DMS153 treated with DMSO at 0.1 percent for 48 hours (cell line): ENCODE data around the gene PSENEN.

Experiments
- DNase-seq: peaks from one replicate; lab custom pipeline; 2025; ENCODE audit not compliant: unreplicated experiment; lab: John Stamatoyannopoulos, UW

PSENEN gene, protein sequence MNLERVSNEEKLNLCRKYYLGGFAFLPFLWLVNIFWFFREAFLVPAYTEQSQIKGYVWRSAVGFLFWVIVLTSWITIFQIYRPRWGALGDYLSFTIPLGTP

DNA sequence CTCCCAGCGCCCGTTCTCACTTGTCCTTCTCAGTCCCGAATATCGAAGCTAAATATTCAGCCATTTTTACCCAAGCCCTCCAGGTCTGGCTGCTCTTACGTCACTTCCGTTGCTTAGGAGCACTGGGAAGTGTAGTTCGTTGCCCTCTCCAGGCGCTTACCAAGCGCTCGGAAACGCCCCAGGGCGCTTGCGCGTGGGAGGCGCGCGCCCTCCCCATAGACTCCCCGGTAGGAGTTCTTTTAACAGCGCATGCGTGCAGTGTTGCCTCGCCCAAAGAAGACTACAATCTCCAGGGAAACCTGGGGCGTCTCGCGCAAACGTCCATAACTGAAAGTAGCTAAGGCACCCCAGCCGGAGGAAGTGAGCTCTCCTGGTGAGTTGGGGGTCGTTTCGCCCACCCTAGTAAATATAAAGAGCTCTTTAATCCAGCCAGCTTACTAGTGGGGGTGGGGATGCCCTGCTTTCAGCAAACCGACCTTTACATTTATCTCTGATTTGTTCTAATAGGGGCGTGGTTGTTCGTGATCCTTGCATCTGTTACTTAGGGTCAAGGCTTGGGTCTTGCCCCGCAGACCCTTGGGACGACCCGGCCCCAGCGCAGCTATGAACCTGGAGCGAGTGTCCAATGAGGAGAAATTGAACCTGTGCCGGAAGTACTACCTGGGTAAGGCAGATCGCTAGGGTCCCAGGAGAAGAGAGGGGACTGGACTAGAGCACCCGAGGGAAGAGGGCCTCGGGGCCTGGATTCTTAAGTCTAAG, at the start of gene PSENEN, which contains the start of gene U2AF1L4:
Gene PSENEN (plus strand): TSS at position 324 of the 759 bp plus-strand sequence. CDS start 280 bp downstream, at position 604.
Gene U2AF1L4 (minus strand): TSS at position 91 of the 759 bp plus-strand sequence. CDS start 27 bp downstream, at position 64.
- peak; percentile 97 for DNase-seq

DNA sequence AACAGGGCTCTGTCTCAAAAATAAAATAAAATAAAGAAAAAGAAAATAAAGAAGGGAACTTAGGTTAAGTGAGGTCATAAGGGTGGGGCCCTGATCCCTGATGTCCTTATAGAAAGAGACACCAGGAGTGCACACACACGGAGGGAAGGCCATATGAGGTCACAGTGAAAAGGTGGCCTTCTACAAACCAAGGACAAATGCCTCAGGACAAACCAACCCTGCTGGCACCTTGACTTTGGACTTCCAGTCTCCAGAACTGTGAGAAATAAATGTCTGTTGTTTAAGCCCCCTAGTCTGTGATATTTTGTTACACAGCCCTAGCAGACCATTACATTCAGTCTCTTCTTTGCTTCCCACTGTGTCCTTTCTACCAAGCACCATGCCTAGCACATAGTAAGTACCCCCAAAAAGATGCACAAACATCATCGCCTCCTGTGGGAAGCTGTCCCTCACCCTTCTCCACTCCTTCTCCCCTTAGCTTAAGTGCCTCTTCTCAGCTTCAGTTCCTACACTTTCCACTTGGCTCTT, 49.5 kb upstream of the PSENEN start:
- DNase-seq: no peak

DNA sequence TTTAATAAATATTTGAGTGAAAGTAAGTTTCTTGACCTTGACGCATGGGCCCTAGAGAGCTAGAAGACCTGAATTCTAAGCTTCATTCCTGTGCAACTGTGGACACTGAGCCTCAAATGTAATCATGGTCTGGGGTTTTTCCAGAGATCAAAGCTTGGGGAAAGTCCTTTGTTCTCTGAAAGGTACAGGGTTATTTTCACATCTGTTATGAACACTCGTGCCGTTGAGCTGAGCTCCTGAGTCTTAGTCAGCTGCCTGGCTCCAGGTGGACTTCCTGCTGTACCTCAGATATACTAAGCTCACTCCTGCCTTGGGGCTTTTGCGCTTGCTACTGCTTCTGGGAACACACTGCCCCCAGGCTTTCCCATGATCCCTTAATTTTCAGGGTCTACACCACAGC, 48.6 kb upstream of the PSENEN start:
- DNase-seq: no peak

DNA sequence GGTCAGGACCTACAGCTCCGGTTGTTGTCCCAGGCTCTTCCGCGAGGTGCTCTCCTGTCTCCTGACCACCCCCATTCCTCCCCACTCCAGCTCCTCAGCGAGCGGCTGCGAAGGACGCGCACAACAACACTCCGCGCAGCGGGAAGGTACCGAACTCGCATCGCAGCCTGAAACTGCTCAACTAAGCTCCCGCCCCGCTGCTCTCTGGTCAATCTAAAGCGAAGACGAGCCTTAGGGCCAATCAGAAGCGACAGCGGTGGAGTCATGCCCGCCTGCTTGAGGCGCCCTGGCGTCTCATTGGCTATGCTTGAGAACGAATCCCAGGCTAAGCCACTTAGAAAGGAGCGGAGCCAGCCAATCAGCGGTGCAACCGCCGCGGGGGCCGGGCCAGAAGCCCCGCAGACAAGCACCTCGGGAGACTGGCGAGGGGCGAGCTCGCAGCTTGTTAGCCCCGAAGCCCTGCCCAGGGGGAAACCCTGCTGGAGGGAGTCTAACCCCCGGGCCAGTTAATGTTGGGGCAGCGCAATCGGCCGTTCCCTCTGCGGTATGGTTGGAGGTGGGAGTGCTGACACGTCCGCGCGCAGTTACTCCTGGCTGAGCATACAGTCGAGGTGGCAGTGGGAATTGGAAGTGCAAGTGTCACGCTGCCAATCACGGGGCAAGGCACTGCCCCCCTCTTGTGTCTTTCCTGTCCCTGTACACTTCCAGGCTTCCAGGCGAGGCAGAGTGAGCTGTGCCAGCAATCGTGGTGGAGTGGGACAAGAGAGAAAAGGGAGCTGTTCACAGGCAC, 43.0 kb upstream of the PSENEN start:
- peak; percentile 90 for DNase-seq

DNA sequence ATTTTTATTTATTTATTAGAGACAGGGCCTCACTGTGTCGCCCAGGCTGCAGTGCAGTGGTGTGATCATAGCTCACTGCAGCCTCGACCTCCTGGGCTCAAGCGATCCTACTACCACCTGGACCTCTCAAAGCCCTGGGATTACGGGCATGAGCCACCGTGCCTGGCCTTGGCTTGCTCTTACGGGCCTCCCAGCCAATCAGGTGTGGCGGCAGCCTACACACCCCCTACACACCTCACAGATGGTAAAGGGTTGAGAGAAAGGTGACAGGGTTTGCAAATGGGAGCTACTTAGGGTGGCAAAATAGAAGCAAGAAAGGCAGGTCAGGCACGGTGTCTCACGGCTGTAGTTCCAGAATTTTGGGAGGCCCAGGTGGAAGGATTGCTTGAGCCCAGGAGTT, 42.1 kb upstream of the PSENEN start:
- no peak for DNase-seq

DNA sequence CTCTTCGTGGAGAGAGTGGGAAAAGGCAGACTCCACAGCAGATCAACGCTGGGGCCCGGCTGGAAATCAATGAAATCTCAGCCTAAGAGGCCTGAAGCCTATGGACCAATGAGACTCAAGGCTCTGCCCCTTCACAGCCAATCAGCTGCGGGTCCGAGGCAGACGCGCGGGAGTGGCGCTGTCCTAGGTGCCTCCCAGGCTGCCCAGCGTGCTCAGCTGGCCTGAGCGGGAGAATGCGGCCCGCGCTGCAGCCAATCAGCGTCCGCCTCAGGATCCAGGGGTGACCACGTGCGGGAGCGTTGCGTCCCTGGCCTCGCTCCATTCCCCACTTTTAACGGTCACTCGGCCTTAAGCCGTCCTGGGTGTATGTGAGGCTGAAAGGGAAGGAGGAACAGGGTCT, 41.2 kb upstream of the PSENEN start, which contains the start of gene ZBTB32:
Gene ZBTB32 (plus strand): TSS at position 341 of the 400 bp plus-strand sequence. CDS start 10,069 bp downstream, outside the sequence.
- DNase-seq: peak; percentile 31

DNA sequence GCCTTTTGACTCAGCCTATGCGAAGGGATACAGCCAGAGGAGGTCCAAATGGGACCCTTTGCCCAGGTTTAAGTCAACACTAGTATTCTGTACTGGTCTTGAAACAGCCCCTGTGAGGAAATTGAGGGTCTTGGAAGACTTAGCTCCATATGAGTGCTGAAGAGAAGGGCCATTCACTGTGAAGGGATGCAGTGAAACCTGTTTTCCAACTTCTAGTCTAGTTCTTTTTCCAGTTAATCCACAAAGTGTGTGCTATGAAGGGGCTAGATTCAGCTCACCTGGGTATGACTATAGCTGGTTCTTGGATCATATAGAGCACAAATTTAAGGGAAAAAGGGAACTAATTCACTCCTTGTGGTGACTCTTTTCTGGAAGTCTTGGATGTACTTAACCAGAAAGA, 37.1 kb upstream of the PSENEN start:
- no peak for DNase-seq

DNA sequence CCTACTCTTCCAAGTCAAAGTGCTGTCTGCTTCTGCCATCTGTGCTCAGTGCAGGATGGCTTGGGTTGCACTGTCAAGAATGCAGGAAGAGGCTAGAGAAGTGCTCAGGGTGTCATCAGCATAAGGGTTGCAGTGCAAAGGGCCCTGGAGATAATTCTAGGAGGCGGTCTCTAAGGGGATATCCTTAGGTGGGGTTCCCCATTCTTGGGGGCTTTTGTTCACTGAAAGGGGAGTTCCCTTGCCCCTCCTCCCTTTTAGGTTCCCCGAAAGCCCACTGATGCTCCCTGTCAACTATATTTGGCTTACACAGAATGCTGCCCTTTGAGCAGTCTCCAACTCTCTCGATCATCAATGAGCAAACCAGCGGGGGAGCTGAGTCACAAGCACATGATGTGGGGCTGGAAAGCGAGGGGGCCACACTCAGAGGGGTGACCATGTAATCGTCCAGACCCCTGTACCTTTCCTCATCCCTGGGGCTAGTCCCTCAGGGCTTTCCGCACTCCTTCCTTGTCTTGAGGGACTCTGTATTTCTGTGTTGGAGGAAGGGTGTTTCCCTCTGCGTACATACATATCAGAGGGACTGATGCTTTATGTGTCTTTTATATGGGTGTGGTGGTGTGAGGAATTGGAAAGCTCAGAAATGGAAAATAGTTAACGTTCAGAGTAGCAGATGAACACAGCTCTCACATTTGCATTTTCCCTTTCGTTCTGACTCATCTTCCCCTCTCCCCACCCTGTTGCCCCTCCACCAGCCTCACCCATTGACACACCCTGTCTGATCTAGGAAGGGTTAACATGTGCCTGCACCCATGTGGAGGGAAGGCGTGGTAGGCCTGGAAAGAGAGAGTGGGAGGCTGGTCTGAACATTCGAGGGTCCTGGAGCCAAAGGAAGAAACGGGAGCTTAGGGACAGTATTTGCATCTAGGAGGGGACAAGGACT, 34.4 kb upstream of the PSENEN start:
- no peak for DNase-seq

DNA sequence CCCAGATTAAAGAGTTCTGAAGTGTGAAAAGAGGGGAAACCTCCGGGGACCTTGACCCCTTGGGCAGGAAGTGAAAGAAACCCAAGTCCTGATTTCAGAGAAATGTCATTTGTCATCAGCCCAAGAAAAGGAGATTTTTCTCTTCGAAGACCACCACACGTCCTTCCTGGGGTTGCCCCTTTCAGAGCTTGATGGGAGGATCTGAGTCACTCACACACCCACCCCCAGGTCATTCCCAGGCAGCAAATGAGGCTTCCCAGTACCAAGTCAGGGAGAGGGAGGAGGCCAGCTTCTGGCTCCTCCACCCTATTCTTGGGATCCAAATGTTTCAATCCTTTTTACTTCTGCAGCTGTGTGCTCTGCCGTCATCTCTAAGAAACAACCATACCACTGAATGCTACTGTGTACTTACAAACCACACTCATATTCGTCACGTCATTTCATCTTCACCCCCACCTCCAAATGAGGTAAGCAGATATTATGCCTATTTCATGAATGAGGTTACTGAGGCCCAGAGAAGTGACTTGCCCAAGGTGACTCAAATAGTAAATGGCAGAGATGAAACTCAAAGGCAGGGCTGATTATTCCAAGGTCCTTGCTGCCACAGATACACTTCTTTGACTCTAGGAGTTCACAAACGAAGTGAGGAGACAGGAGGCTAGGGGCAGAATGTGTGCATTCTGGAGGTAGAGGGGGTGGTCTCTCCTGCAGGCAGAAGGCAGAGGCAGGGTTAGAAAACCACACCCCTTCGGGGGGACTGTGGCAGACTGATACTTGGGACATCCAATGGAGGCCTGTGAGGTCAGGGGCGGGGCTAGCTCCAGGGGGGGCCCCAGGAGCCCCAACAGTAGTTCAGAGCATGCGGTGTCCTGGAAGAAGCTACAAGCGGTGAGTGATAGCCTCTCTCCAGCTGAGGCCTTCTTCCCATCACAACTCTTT, 32.6 kb upstream of the PSENEN start:
- DNase-seq: no peak

DNA sequence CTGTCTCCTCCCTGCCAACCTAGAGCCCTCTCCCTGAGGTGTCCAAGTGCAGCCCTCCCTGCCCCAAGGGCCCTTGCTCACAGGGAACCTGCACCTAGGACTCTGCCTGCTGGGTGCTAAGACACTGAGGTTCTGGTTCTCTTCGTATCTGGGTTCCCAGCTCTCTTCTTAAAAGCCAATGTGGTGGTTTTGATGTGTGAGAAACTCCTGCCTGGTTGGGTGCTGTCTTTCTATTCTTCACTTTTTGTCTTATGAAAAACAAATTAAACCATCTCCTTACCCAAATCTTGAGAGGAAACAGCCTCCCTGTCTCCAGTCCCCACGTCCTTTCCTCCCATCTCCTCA, 32.0 kb upstream of the PSENEN start:
- no peak for DNase-seq

DNA sequence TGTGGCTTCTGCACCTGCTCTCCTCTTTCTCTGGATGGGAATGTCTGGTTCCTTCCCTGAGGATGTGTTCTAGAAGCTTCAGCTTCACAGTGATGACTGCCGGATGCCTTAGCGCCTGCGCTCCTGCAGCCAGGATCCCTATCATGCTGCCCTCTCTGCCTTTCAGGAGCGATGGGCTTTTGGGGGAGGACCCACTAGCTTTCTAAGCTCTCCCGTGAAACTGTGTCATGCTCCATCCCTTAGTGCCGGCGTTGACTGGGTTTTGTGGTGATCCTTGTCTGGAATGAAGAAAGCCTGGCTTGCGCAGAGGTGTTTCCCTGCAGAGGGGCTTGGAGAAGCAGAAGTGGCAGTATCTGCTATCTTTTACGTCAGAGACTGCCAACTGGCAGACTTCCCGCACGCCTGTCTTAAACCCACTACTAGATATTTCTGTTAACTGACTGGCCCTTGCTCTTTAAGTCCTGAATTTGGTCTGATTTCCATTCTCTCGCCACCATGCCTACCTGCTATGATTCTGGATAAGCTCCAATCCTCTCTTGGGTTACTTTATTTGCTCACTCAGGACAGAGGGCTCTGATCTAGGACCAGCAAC, 31.5 kb upstream of the PSENEN start:
- DNase-seq: no peak

DNA sequence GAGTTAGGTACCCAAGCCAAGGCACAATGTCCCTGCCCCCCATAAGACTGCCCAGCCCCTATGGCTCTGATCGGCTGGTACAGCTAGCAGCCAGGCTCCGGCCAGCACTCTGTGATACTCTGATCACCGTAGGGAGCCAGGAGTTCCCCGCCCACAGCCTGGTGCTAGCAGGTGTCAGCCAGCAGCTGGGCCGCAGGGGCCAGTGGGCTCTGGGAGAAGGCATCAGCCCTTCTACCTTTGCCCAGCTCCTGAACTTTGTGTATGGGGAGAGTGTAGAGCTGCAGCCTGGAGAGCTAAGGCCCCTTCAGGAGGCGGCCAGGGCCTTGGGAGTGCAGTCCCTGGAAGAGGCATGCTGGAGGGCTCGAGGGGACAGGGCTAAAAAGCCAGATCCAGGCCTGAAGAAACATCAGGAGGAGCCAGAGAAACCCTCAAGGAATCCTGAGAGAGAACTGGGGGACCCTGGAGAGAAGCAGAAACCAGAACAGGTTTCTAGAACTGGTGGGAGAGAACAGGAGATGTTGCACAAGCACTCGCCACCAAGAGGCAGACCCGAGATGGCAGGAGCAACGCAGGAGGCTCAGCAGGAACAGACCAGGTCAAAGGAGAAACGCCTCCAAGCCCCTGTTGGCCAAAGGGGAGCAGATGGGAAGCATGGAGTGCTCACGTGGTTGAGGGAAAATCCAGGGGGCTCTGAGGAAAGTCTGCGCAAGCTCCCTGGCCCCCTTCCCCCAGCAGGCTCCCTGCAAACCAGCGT, 30.7 kb upstream of the PSENEN start:
- no peak for DNase-seq

DNA sequence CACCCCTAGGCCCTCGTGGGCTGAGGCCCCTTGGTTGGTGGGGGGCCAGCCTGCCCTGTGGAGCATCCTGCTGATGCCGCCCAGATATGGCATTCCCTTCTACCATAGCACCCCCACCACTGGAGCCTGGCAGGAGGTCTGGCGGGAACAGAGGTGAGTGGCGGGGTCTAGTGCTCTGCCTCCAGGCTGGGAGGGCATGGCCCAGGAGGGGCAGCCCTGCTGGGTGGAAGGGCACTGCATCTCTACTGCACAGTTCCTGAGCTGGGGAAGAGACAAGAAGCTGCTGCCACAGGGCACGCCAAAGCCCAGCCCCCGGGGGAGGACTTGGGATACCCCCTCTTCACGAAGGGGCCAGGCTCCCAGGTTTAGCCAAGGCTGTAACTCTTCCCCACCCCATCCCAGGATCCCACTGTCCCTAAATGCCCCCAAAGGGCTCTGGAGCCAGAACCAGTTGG, 30.1 kb upstream of the PSENEN start:
- no peak for DNase-seq

DNA sequence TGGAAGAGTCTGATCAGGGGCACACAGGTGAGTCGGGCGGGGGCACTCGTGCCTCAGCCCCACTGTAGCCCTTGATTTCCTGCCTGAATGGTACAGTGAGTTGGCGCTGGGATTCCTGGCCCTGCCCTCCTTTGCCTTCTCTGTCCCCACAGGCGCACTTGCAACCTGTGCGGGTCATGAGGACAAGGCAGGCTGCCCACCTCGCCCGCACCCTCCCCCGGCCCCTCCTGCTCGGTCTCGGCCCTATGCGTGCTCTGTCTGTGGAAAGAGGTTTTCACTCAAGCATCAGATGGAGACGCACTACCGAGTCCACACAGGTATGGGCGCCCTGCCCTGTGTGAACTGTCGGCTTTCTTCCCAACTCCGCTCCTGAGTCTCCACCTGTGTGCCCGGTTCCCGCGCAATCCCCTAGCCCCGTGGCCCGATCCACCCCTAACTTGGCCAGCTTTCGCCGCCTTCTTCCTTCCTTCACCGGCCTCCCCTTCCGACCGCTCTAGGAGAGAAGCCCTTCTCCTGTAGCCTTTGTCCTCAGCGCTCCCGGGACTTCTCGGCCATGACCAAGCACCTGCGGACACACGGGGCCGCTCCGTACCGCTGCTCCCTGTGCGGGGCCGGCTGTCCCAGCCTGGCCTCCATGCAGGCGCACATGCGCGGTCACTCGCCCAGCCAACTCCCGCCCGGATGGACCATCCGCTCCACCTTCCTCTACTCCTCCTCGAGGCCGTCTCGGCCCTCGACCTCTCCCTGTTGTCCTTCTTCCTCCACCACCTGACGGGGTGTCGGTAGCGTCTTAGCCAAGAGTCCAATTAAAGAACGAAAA, 29.3 kb upstream of the PSENEN start:
- no peak for DNase-seq

DNA sequence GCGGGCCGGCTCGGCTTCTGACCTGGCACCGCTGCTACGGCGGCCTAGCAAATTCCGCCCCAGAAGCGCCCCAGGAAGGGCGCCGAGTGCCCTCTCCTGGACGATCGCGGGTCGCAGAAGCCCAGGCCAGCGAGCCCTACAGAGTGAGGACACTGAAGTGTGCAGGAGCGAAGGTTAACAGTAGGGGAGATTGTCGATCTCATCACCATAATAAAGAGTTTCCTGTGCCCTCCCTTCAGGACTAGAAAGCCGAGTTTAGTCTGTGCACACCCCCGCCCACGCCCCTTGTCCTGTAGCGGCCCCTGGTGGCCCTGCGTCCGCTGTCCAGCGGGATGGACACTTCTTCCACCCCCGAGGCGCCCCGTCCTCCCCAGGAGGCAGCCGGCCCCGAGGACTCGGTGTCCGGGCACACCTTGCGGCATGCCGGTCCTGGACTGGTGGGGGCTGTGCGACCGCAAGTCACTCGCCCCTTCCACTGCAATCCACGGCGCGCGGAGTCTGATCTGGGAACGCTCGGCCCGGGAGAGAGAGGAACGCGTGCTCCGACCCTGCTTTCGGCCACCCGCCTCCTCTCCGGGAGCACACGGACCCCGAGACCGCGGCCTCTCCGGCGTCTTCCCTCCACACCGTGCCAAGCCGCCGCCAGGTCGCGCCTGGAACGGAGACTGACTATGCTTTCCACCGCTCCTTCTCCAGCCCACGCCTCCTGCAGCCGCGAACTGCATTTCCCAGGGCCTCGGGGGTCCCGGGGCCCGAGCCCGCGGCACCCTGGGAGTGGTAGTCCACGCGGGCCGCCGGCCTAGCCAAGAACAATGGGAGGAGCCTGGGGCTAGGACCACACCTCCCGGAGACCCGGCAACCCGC, 28.4 kb upstream of the PSENEN start:
- peak; percentile 71 for DNase-seq

DNA sequence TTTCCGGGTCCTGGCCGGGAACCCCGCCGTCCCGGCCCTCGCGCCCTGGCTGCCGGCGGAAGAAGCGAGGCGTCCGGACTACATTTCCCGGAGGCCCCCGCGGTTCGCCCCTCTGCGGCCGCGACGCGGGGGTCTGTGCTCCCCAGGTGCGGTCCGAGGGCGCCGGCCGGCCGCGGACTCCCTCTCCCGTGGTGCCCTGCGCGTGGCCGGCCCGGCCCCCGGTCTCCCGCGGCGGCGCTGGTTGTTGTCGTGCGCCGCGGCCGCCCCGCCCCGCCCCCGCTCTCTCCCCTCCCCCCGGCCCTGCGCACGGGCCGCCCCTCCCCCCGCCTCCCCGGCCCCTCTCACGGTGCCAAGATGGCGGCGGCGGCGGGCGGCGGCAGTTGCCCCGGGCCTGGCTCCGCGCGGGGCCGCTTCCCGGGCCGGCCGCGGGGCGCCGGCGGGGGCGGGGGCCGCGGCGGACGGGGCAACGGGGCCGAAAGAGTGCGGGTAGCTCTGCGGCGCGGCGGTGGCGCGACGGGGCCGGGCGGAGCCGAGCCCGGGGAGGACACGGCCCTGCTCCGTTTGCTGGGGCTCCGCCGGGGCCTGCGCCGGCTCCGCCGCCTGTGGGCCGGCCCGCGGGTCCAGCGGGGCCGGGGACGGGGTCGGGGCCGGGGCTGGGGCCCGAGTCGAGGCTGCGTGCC, 27.6 kb upstream of the PSENEN start, which contains the start of gene KMT2B:
Gene KMT2B (plus strand): TSS at position 339 of the 680 bp plus-strand sequence. CDS start 16 bp downstream, at position 355.
- DNase-seq: peak; percentile 90
